ENCODE results near the gene ZNF462.

GRCh38 chr9:107046692-107047091, 183.7 kb downstream of the ZNF462 start:
- TF ChIP-seq CTCF (IDR thresholded peaks at IDR 0.05; ENCODE audit: low read depth, low read length) (no peak), MAX (IDR thresholded peaks at IDR 0.05; ENCODE audit: low read depth, low read length) (no peak), POLR2A (IDR thresholded peaks at IDR 0.05; ENCODE audit: extremely low read depth, insufficient read length) (no peak)

Measured in NB4 (cell line).